ENCODE measurements around the gene PPP6R2. TPM values are rescaled to one million over a fixed set of nuclear protein-coding genes. Genes with fewer than 3 reads are reported as not detected.
A peak's percentile ranks its signal among the peaks of the same experiment; 100 is the strongest.
"Not testable (repeated sequence)": the region's sequence is repeated elsewhere in the genome, so short reads cannot be mapped to it uniquely, and the experiment has no call there.

The PPP6R2 gene
- total RNA-seq, 1 donor from 2014 or later: 62.8 TPM

- Mint-ChIP-seq H3K4me3 (no peak overlapping the region), H3K36me3 (no peaks in the 10 kb centered on the region), H3K9me3 (no peaks in the 10 kb centered on the region), H3K27ac (no peak overlapping the region), H3K4me1 (ENCODE audit: unreplicated experiment) (no peaks in the 10 kb centered on the region), H3K27me3 (no peaks in the 10 kb centered on the region)
- TF ChIP-seq CTCF (conservative IDR thresholded peaks at IDR 0.05): no peak
- no peak for DNase-seq (ENCODE audit: extremely low spot score, unreplicated experiment)
Observed at GRCh38 chr22:50320116-50320515, 23.0 kb upstream of the PPP6R2 start.

GRCh38 chr22:50320671-50321325 is 22.3 kb upstream of the PPP6R2 start:
- no peaks in the 10 kb centered on the region for H3K27me3 Mint-ChIP-seq
- H3K36me3 Mint-ChIP-seq: no peaks in the 10 kb centered on the region
- DNase-seq (ENCODE audit: extremely low spot score, unreplicated experiment): no peak
- H3K27ac Mint-ChIP-seq: no peak overlapping the region
- H3K4me3 Mint-ChIP-seq: no peak overlapping the region
- H3K9me3 Mint-ChIP-seq: no peaks in the 10 kb centered on the region
- TF ChIP-seq CTCF (conservative IDR thresholded peaks at IDR 0.05): no peak
- peaks cover 5% of the 10 kb centered on the region for H3K4me1 Mint-ChIP-seq (ENCODE audit: unreplicated experiment)

- H3K36me3 Mint-ChIP-seq; H3K27me3 Mint-ChIP-seq; DNase-seq (ENCODE audit: extremely low spot score, unreplicated experiment); H3K4me1 Mint-ChIP-seq (ENCODE audit: unreplicated experiment); H3K4me3 Mint-ChIP-seq; H3K27ac Mint-ChIP-seq; H3K9me3 Mint-ChIP-seq: not testable (repeated sequence)
Observed at GRCh38 chr22:50322382-50323104, 20.6 kb upstream of the PPP6R2 start.

- DNase-seq (ENCODE audit: extremely low spot score, unreplicated experiment): no peak
- Mint-ChIP-seq H3K27me3 (no peaks in the 10 kb centered on the region), H3K9me3 (no peaks in the 10 kb centered on the region), H3K27ac (no peak overlapping the region), H3K4me1 (ENCODE audit: unreplicated experiment) (peaks cover 7% of the 10 kb centered on the region), H3K4me3 (no peak overlapping the region), H3K36me3 (no peaks in the 10 kb centered on the region)
- no peak for TF ChIP-seq CTCF (conservative IDR thresholded peaks at IDR 0.05)
Observed at GRCh38 chr22:50323900-50324299, 19.2 kb upstream of the PPP6R2 start.

GRCh38 chr22:50325444-50326224 is 17.5 kb upstream of the PPP6R2 start:
- Mint-ChIP-seq H3K27me3 (no peaks in the 10 kb centered on the region), H3K27ac (peak overlapping the region; percentile 78), H3K9me3 (no peaks in the 10 kb centered on the region), H3K4me3 (peak overlapping the region; percentile 96), H3K4me1 (ENCODE audit: unreplicated experiment) (peaks cover 7% of the 10 kb centered on the region), H3K36me3 (no peaks in the 10 kb centered on the region)
- no peak for TF ChIP-seq CTCF (conservative IDR thresholded peaks at IDR 0.05)
- no peak for DNase-seq (ENCODE audit: extremely low spot score, unreplicated experiment)

All from type B pancreatic cell (in vitro differentiated cells).